K562 (cell line): ENCODE measurements around the gene CUX1. TPM values are rescaled to one million over a fixed set of nuclear protein-coding genes. Genes with fewer than 3 reads are reported as not detected.

Source experiments
- CTCFL ChIP-seq: IDR thresholded peaks from 2 replicates; pipeline ENCODE4 v1.6.1; 2011; ENCODE audit warnings: borderline replicate concordance, low read depth, mild to moderate bottlenecking, moderate library complexity, low read length; ENCODE audit not compliant: insufficient read depth, poor library complexity, severe bottlenecking
- LARP7 ChIP-seq: fragments of 450-650 bp; IDR thresholded peaks from 2 replicates; pipeline ENCODE4 v1.6.1; 2016
- MTA1 ChIP-seq: fragments of 450-650 bp; IDR thresholded peaks from 2 replicates; pipeline ENCODE4 v1.6.1; 2017; ENCODE audit warnings: borderline replicate concordance
- MTA2 ChIP-seq: fragments of 450-650 bp; IDR thresholded peaks from 2 replicates; pipeline ENCODE4 v1.6.1; 2016; ENCODE audit warnings: low read depth
- MYBL2 ChIP-seq, 2 experiments: fragments of 450-650 bp in 1 of 2; sonication (generic) in 1 of 2; formaldehyde crosslinking in 1 of 2; IDR thresholded peaks; 2 replicates each; pipeline versions ENCODE4 v1.6.1 to v1.8.1; 2017 to 2022; ENCODE audit warnings: borderline replicate concordance in 1 of 2, inconsistent platforms in 1 of 2, low read depth in 1 of 2, mild to moderate bottlenecking in 1 of 2, missing genetic modification reagents in 1 of 2, moderate library complexity in 1 of 2
- OTX1 ChIP-seq: fragments of 450-650 bp; formaldehyde crosslinking; IDR thresholded peaks from 2 replicates; pipeline ENCODE4 v1.4.0; 2022; ENCODE audit warnings: mild to moderate bottlenecking
- PKNOX1 ChIP-seq: fragments of 450-650 bp; IDR thresholded peaks from 2 replicates; pipeline ENCODE4 v1.6.1; 2016
- POLR2H ChIP-seq: IDR thresholded peaks from 2 replicates; pipeline ENCODE4 v1.6.1; 2016; ENCODE audit warnings: missing genetic modification characterization, low read depth, mild to moderate bottlenecking, control low read depth, missing compliant biosample characterization, moderate library complexity
- TEAD2 ChIP-seq: fragments of 450-650 bp; IDR thresholded peaks from 2 replicates; pipeline ENCODE4 v1.6.1; 2016; ENCODE audit warnings: missing genetic modification characterization, control low read depth, missing compliant biosample characterization
- THRB ChIP-seq: fragments of 450-650 bp; formaldehyde crosslinking; conservative IDR thresholded peaks from 2 replicates; pipeline ENCODE4 v1.4.0; 2022; ENCODE audit warnings: mild to moderate bottlenecking, missing genetic modification characterization
- ZNF282 ChIP-seq: sonication (generic); formaldehyde crosslinking; IDR thresholded peaks from 2 replicates; pipeline ENCODE4 v1.8.1; 2023; ENCODE audit warnings: missing genetic modification reagents
- ZNF445 ChIP-seq: fragments of 250-450 bp; sonication (Bioruptor Pico); IDR thresholded peaks from 2 replicates; pipeline ENCODE4 v1.4.0; 2020; ENCODE audit warnings: low read depth, mild to moderate bottlenecking, moderate library complexity
- ZNF57 ChIP-seq: fragments of 450-650 bp; formaldehyde crosslinking; IDR thresholded peaks from 2 replicates; pipeline ENCODE4 v1.4.0; 2020; ENCODE audit warnings: mild to moderate bottlenecking, moderate library complexity
- polyA plus RNA-seq, 8 experiments: library from polyadenylated mRNA; depleted of rRNA in 4 of 8; stranded (reverse) in 5 of 8; unstranded in 3 of 8; fragments of >200 nt; fragmentation: Nextera tagmentation in 2 of 8; fragmentation: Illumina TruSeq in 1 of 8; extraction: Ambion mirVana in 2 of 8; extraction: Trizol in 1 of 8; gene quantifications; 2 replicates each; pipeline versions ENCODE4 v1.2.1 to v1.2.3, GENCODE V29; 2011 to 2014; ENCODE audit warnings: inconsistent platforms in 1 of 8, missing spikeins in 1 of 8
- total RNA-seq, 7 experiments: library from RNA; depleted of rRNA in 6 of 7; stranded (reverse); fragments of >200 nt in 6 of 7; fragmentation: Illumina TruSeq in 2 of 7; extraction: Trizol in 2 of 7; gene quantifications; 2 replicates each; pipeline versions ENCODE4 v1.2.1 to v1.2.3, GENCODE V29; 2011 to 2021; ENCODE audit warnings: low replicate concordance in 1 of 7
- TF ChIP-seq, protein P1 (sequence below): fragments of 450-650 bp; IDR thresholded peaks from 2 replicates; pipeline ENCODE4 v1.6.1; 2016; ENCODE audit warnings: borderline replicate concordance
- TF ChIP-seq, protein P2 (sequence below), 2 experiments: fragments of 450-650 bp in 1 of 2; IDR thresholded peaks; 2 replicates each; pipeline ENCODE4 v1.6.1; 2011 to 2017; ENCODE audit warnings: low read depth in 2 of 2, antibody characterized with exemption in 1 of 2, borderline replicate concordance in 1 of 2, low read length in 1 of 2, mild to moderate bottlenecking in 1 of 2, mixed read lengths in 1 of 2; ENCODE audit not compliant: control insufficient read depth in 1 of 2

Gene CUX1
- total and polyA plus RNA-seq, 9 of the 15 experiments (the other 6 are each of a cell fraction or from before 2014, with no cell fraction given) = 3.6 to 55.3 (median 25.2) TPM

DNA sequence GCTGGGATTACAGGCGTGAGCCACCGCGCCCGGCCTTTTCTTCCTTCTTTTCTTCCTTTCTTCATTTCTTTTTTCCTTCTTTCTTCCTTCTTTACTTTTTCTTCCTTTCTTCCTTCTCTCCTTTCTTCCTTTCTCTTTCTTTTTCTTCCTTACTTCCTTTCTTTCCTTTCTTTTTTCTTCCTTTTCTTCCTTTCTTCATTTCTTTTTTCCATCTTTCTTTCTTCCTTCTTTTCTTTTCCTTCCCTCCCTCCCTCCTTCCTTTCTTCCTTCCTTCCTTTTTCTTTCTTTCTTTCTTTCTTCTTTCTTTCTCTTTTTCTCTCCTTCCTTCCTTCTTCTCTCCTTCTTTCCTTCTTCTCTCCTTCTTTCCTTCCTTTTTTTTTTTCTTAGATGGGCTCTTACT is 47.0 kb upstream of the CUX1 start (continued):
- TF ChIP-seq, protein P1, sequence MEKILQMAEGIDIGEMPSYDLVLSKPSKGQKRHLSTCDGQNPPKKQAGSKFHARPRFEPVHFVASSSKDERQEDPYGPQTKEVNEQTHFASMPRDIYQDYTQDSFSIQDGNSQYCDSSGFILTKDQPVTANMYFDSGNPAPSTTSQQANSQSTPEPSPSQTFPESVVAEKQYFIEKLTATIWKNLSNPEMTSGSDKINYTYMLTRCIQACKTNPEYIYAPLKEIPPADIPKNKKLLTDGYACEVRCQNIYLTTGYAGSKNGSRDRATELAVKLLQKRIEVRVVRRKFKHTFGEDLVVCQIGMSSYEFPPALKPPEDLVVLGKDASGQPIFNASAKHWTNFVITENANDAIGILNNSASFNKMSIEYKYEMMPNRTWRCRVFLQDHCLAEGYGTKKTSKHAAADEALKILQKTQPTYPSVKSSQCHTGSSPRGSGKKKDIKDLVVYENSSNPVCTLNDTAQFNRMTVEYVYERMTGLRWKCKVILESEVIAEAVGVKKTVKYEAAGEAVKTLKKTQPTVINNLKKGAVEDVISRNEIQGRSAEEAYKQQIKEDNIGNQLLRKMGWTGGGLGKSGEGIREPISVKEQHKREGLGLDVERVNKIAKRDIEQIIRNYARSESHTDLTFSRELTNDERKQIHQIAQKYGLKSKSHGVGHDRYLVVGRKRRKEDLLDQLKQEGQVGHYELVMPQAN = peak; percentile 28; the same call in 1 of the 2 replicates
- TF ChIP-seq, protein P2, sequence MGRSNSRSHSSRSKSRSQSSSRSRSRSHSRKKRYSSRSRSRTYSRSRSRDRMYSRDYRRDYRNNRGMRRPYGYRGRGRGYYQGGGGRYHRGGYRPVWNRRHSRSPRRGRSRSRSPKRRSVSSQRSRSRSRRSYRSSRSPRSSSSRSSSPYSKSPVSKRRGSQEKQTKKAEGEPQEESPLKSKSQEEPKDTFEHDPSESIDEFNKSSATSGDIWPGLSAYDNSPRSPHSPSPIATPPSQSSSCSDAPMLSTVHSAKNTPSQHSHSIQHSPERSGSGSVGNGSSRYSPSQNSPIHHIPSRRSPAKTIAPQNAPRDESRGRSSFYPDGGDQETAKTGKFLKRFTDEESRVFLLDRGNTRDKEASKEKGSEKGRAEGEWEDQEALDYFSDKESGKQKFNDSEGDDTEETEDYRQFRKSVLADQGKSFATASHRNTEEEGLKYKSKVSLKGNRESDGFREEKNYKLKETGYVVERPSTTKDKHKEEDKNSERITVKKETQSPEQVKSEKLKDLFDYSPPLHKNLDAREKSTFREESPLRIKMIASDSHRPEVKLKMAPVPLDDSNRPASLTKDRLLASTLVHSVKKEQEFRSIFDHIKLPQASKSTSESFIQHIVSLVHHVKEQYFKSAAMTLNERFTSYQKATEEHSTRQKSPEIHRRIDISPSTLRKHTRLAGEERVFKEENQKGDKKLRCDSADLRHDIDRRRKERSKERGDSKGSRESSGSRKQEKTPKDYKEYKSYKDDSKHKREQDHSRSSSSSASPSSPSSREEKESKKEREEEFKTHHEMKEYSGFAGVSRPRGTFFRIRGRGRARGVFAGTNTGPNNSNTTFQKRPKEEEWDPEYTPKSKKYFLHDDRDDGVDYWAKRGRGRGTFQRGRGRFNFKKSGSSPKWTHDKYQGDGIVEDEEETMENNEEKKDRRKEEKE (IDR thresholded peaks at IDR 0.05; ENCODE audit: borderline replicate concordance in 1 of 2, control insufficient read depth in 1 of 2, low read depth in 2 of 2, low read length in 1 of 2) = peak in 1 of 2 experiments; percentile 49; a peak in 1 of 4 replicates
- TF ChIP-seq ZNF445 (no peak), ZNF57 (no peak), LARP7 (0 out of 2 replicates have a peak, but pooled peaks have one; percentile 67), MTA2 (peak; percentile 35; the same call in 1 of the 2 replicates), MTA1 (peak; percentile 66; the same call in 1 of the 2 replicates), THRB (CRISPR knock-in tag) (peak; percentile 60; the same call in 1 of the 2 replicates), ZNF282 (no peak), CTCFL (no peak), TEAD2 (tag) (no peak), PKNOX1 (no peak), MYBL2 (IDR thresholded peaks at IDR 0.05; ENCODE audit: low read depth) (peak; percentile 24; the same call in 1 of the 2 replicates), MYBL2 (CRISPR knock-in tag; IDR thresholded peaks at IDR 0.05; ENCODE audit: borderline replicate concordance) (no peak), OTX1 (CRISPR knock-in tag) (0 out of 2 replicates have a peak, but pooled peaks have one; percentile 38), POLR2H (tag) (no peak)
